Activated T-helper 1 cell treated with anti-CD3 and anti-CD28 coated beads, Interleukin-12 subunit alpha, Interleukin-12 subunit beta, Interleukin-2, Interleukin-4 antibody, amounts not matched to agents 30 ng/mL and 10 ng/mL and 1 ng/mL, durations not matched to agents 14 hours and 24 hours and 36 hours (primary cell): Measurements from ENCODE around the gene TIMMDC1. TPM values are rescaled to one million over a fixed set of nuclear protein-coding genes. Genes with fewer than 3 reads are reported as not detected.

Experiments used
- DNase-seq: peaks from one replicate; pipeline ENCODE4 v3.0.0; 2021; ENCODE audit warnings: low spot score
- H3K27ac Mint-ChIP-seq: one replicate; pipeline ENCODE4 v1.8.0; 2021; ENCODE audit warnings: mild to moderate bottlenecking, mixed read lengths
- H3K27me3 Mint-ChIP-seq: one replicate; pipeline ENCODE4 v1.8.0; 2022; ENCODE audit warnings: mild to moderate bottlenecking, moderate library complexity, mixed read lengths; ENCODE audit not compliant: insufficient read depth
- H3K36me3 Mint-ChIP-seq: one replicate; pipeline ENCODE4 v1.8.0; 2021; ENCODE audit warnings: low read depth, mixed read lengths
- H3K4me1 Mint-ChIP-seq: one replicate; pipeline ENCODE4 v1.8.0; 2021; ENCODE audit warnings: low read depth, mixed read lengths
- H3K4me3 Mint-ChIP-seq: one replicate; pipeline ENCODE4 v1.8.0; 2021; ENCODE audit warnings: mild to moderate bottlenecking, moderate library complexity, mixed read lengths
- H3K9me3 Mint-ChIP-seq: one replicate; pipeline ENCODE4 v1.8.0; 2021; ENCODE audit warnings: mixed read lengths
- intact Hi-C: fragments of 100-400 bp; cut with micrococcal nuclease; formaldehyde crosslinking; loops from one replicate; pipeline ENCODE4 v1.15.1; 2024
- total RNA-seq: library from RNA; stranded (reverse); gene quantifications from 2 replicates; pipeline ENCODE4 v1.2.3, GENCODE V29; 2022

TIMMDC1 gene
- total RNA-seq, 1 donor from 2014 or later = 124 TPM

- intact Hi-C loops = loop anchor here (10.0 kb wide), 1 partner anchor 603 kb away; the partner anchor contains the start of gene GSK3B
- peaks cover 4% of the 10 kb centered on the region for H3K4me1 Mint-ChIP-seq
- H3K27ac Mint-ChIP-seq = no peak overlapping the region
- DNase-seq = no peak
- no peak overlapping the region for H3K4me3 Mint-ChIP-seq
- H3K9me3 Mint-ChIP-seq = no peaks in the 10 kb centered on the region
- H3K36me3 Mint-ChIP-seq = peaks cover 34% of the 10 kb centered on the region
- no peaks in the 10 kb centered on the region for H3K27me3 Mint-ChIP-seq
Measured at GRCh38 chr3:119492128-119492527, 6.2 kb upstream of the TIMMDC1 start.

- Mint-ChIP-seq H3K27ac (no peak overlapping the region), H3K4me1 (peaks cover 9% of the 10 kb centered on the region), H3K27me3 (no peaks in the 10 kb centered on the region), H3K36me3 (peaks cover 34% of the 10 kb centered on the region), H3K9me3 (no peaks in the 10 kb centered on the region), H3K4me3 (no peak overlapping the region)
- intact Hi-C loops = loop anchor here (10.0 kb wide), 1 partner anchor 602 kb away; the partner anchor contains the start of gene GSK3B
- DNase-seq = no peak
Measured at GRCh38 chr3:119492810-119493209, 5.5 kb upstream of the TIMMDC1 start.

DNA sequence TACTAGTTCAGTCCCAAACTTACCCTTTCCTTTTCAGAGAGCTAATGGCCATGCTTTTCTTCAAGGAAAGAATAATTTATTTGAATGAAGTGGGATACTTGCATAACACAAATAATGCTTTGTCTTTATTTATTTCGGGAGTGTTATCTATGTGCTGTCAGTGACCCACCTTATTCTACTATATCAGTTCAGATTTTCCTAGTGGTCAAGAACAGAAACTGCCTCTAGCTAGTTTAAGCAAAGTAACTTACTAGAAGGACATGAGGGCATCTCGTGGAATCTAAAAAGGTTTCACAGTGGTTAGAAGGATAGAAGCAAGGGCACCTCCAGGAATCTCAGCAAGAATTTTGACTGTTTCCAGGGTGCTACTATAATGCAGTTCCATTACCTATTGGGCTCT lies 3.8 kb upstream of the TIMMDC1 start:
- intact Hi-C loops = loop anchor here (10.0 kb wide), 1 partner anchor 600 kb away; the partner anchor contains the start of gene GSK3B
- DNase-seq = no peak
- peaks cover 9% of the 10 kb centered on the region for H3K4me1 Mint-ChIP-seq

DNA sequence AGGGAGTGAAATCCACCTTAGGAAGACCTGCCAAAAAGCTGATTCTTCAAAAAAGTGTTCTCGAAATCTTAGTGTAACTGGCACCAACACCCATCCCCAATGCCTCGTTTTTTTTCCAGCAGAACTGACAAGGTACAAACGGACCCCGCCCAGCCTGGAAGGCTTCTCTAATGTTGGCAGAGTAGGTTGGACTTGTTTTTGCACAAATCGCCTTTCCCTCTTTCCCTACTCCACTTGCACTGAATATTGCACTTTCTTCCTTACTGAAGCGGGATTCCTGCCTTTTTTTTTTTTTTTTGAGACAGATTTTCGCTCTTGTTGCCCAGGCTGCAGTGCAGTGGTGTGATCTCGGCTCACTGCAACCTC lies 544 bp upstream of the TIMMDC1 start:
- DNase-seq = no peak
- H3K27ac Mint-ChIP-seq = peak overlapping the region; percentile 99
- peak overlapping the region; percentile 100 for H3K4me3 Mint-ChIP-seq
- no peaks in the 10 kb centered on the region for H3K9me3 Mint-ChIP-seq
- H3K27me3 Mint-ChIP-seq = no peaks in the 10 kb centered on the region
- H3K4me1 Mint-ChIP-seq = peaks cover 33% of the 10 kb centered on the region
- peaks cover 24% of the 10 kb centered on the region for H3K36me3 Mint-ChIP-seq
- intact Hi-C loops = loop anchor here (1.0 to 10.0 kb wide), 13 partner anchors 10 to 1244 kb away; partner anchors contain the start of genes ARHGAP31, B4GALT4, CD80 and COX17

More for the DNA sequence above, 3.8 kb upstream of the TIMMDC1 start:
- Mint-ChIP-seq H3K27ac (no peak overlapping the region), H3K36me3 (peaks cover 35% of the 10 kb centered on the region), H3K27me3 (no peaks in the 10 kb centered on the region), H3K9me3 (no peaks in the 10 kb centered on the region), H3K4me3 (no peak overlapping the region)

GRCh38 chr3:119500265-119500664 lies 1.9 kb downstream of the TIMMDC1 start:
- H3K4me1 Mint-ChIP-seq = peaks cover 38% of the 10 kb centered on the region
- peaks cover 27% of the 10 kb centered on the region for H3K36me3 Mint-ChIP-seq
- H3K4me3 Mint-ChIP-seq = peak overlapping the region; percentile 100
- H3K27ac Mint-ChIP-seq = no peak overlapping the region
- no peak for DNase-seq
- H3K9me3 Mint-ChIP-seq = no peaks in the 10 kb centered on the region
- intact Hi-C loops = no loop called here
- H3K27me3 Mint-ChIP-seq = no peaks in the 10 kb centered on the region

GRCh38 chr3:119500901-119501300 lies 2.6 kb downstream of the TIMMDC1 start:
- intact Hi-C loops = no loop called here
- no peak for DNase-seq
- Mint-ChIP-seq H3K27me3 (no peaks in the 10 kb centered on the region), H3K4me1 (peaks cover 42% of the 10 kb centered on the region), H3K36me3 (peaks cover 27% of the 10 kb centered on the region), H3K27ac (peak overlapping the region; percentile 13), H3K4me3 (peak overlapping the region; percentile 100), H3K9me3 (no peaks in the 10 kb centered on the region)

DNA sequence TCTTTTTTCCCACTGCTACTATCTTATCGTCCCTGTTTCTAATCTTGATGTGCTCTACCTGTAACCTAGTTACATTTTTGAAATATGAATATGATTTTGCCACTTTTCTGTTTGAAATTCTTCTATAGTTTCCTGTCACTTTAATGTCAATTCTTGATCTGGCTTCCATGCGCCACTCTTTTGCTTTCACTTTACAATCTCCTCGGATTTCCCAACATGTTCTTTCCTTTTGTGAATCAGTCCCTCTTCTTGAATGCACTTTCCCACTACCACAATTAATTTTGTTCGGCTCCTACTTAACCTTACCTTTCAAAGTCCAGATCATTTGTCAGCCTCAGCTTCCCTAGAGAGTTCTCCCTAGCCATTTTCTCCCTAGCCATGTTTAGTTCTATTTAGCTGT lies 8.3 kb downstream of the TIMMDC1 start:
- H3K27ac Mint-ChIP-seq = peak overlapping the region; percentile 89
- no peaks in the 10 kb centered on the region for H3K9me3 Mint-ChIP-seq
- no peak for DNase-seq
- peaks cover 42% of the 10 kb centered on the region for H3K4me1 Mint-ChIP-seq
- H3K4me3 Mint-ChIP-seq = peak overlapping the region; percentile 77
- no peaks in the 10 kb centered on the region for H3K27me3 Mint-ChIP-seq
- intact Hi-C loops = loop anchor here (5.0 kb wide), 1 partner anchor 841 kb away; the partner anchor contains the start of gene LRRC58
- peaks cover 41% of the 10 kb centered on the region for H3K36me3 Mint-ChIP-seq

- Mint-ChIP-seq H3K27ac (peak overlapping the region; percentile 89), H3K9me3 (no peaks in the 10 kb centered on the region), H3K4me3 (peak overlapping the region; percentile 77), H3K27me3 (no peaks in the 10 kb centered on the region), H3K36me3 (peaks cover 39% of the 10 kb centered on the region), H3K4me1 (peaks cover 39% of the 10 kb centered on the region)
- no peak for DNase-seq
- intact Hi-C loops = loop anchor here (5.0 kb wide), 1 partner anchor 840 kb away; the partner anchor contains the start of gene LRRC58
Measured at GRCh38 chr3:119507404-119507803, 9.1 kb downstream of the TIMMDC1 start.

DNA sequence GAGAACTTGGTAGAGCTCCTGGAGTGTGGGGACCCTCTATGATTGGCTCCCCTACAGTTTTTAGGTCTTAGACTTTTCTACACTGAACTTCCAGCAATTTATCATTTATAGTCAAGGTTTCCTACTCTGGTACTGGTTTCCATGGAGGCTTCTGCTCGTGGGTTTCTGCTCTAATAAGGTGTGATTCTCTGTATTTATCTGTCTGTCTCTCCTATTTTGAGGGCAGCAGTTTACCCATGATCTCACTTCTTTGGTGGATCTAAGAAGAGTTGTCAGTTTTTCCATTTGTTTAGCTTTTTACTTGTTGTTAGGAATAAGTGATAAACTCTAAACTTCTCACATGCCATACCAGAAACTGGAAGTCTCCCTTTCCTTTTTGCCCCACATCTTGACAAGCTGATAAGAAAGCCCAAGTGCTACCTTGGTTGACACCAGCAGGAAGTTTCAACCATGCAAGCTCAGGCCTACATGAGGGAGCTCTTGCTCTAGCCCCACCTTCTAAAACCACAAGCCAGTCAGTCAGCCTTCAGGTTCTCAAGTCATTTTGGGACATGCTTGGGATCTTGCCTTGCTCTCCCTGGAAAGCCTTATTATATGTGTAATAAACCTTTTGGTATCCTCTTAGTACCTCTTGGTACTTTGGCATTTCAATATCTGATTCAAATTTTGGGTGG lies 10.0 kb downstream of the TIMMDC1 start:
- peak; percentile 31 for DNase-seq
- Mint-ChIP-seq H3K27ac (peak overlapping the region; percentile 89), H3K4me3 (peak overlapping the region; percentile 5), H3K9me3 (no peaks in the 10 kb centered on the region), H3K27me3 (no peaks in the 10 kb centered on the region), H3K36me3 (peaks cover 44% of the 10 kb centered on the region), H3K4me1 (peaks cover 39% of the 10 kb centered on the region)
- intact Hi-C loops = loop anchor here (1.0 to 5.0 kb wide), 8 partner anchors 10 to 839 kb away; partner anchors contain the start of genes ARHGAP31, CD80, COX17 and LRRC58

GRCh38 chr3:119510690-119511089 lies 12.3 kb downstream of the TIMMDC1 start:
- Mint-ChIP-seq H3K9me3 (no peaks in the 10 kb centered on the region), H3K27me3 (no peaks in the 10 kb centered on the region), H3K4me1 (peaks cover 41% of the 10 kb centered on the region), H3K4me3 (no peak overlapping the region), H3K36me3 (peaks cover 45% of the 10 kb centered on the region), H3K27ac (no peak overlapping the region)
- intact Hi-C loops = no loop called here
- DNase-seq = no peak

DNA sequence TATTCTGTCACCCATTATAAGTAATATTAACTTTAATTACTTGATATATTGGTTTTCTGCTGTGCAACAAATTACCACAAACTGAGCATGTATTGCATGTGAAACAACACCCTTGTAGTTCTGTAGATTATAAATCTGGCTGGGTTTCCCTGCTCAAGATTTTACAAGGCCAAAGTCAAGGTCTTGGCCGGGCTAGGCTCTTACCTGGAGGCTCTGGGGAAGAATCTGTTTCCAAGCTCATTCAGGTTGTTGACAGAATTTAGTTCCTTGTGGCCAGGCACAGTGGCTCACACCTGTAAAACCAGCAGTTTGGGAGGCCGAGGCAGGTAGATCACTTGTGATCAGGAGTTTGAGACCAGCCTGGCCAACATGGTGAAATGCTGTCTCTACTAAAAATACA lies 16.3 kb downstream of the TIMMDC1 start:
- Mint-ChIP-seq H3K4me3 (no peak overlapping the region), H3K36me3 (peaks cover 52% of the 10 kb centered on the region), H3K27me3 (no peaks in the 10 kb centered on the region), H3K4me1 (peaks cover 9% of the 10 kb centered on the region), H3K9me3 (peaks cover 8% of the 10 kb centered on the region), H3K27ac (no peak overlapping the region)
- DNase-seq = no peak
- intact Hi-C loops = no loop called here

GRCh38 chr3:119517112-119517511 lies 18.8 kb downstream of the TIMMDC1 start:
- intact Hi-C loops = no loop called here

GRCh38 chr3:119518026-119518425 lies 19.7 kb downstream of the TIMMDC1 start:
- Mint-ChIP-seq H3K36me3 (peaks cover 75% of the 10 kb centered on the region), H3K4me1 (peaks cover 14% of the 10 kb centered on the region), H3K4me3 (no peak overlapping the region), H3K27me3 (no peaks in the 10 kb centered on the region), H3K9me3 (peaks cover 21% of the 10 kb centered on the region), H3K27ac (no peak overlapping the region)
- no peak for DNase-seq
- intact Hi-C loops = no loop called here

More at GRCh38 chr3:119517112-119517511, 18.8 kb downstream of the TIMMDC1 start:
- Mint-ChIP-seq H3K9me3 (peaks cover 21% of the 10 kb centered on the region), H3K4me1 (peaks cover 9% of the 10 kb centered on the region), H3K27ac (no peak overlapping the region), H3K27me3 (no peaks in the 10 kb centered on the region), H3K36me3 (peaks cover 72% of the 10 kb centered on the region), H3K4me3 (no peak overlapping the region)
- DNase-seq = no peak
